ENCODE data around the gene STAG2.
A peak's percentile ranks its signal among the peaks of the same experiment; 100 is the strongest.
"Not testable (repeated sequence)": the region's sequence is repeated elsewhere in the genome, so short reads cannot be mapped to it uniquely, and the experiment has no call there.

STAG2 gene

GRCh38 chrX:123961268-123962005 is at the start of gene STAG2:
STAG2 (plus strand) TSS chrX:123961706; CDS start chrX:124022628, 60,922 bp downstream.
- DNase-seq: peak; percentile 17 to 65

- no peak for DNase-seq
These were observed 44.4 kb upstream of the STAG2 start for GRCh38 chrX:123917069-123917468.

- no peak for DNase-seq
These were observed 43.3 kb upstream of the STAG2 start for GRCh38 chrX:123918106-123918721.

DNA sequence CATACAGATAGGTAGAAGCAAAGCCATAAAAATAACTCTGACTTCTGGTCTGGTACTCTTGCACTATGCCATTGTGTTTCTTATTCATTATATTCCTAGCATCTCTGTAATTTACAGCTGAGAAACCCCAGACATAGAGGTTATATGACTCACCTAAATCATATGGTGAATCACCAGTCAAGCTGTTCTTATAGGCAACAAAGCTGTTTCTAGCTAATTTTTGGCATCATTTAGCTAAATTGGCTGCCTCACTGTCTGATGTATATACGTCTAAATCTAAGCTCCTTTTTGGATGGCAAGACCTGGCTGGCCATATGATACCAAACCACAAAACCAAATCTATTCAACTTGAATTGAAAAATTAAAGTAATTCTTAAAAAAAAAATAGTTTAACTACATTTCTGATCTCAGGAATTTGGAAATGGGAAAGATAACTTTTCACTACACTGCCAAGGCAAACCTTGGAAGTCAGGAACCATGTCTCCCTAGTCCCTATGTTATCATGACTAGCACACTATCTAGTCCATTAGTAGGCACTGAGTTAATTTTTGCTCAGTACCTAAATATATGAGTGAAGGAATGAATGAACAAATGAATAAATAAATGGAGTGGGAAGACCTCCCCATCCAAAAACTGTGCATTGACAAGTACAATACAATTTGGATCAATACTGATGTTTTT is 41.3 kb upstream of the STAG2 start:
- peak in 1 of 2 experiments; percentile 7 for DNase-seq

- DNase-seq: no peak
These were observed 38.3 kb upstream of the STAG2 start for GRCh38 chrX:123923211-123923610.

DNA sequence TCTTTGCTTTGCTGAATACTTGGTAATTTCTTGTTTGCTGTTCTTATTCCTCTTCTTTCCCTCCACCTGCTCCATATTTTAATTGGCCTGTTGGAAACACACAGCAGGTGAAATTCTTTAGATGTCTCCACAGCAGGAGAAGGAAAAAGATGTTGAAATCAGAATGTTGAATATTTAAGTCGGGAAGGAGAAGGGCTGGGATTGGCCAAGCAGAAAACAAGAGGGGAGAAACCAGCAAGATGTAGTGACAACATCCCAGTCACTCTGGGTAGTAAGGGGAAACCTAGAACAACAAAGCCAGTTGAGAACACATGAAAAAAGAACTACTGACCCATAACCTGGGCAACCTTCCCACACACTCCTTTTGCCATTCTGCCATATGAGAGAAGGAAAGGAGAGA is 37.3 kb upstream of the STAG2 start:
- no peak for DNase-seq

DNA sequence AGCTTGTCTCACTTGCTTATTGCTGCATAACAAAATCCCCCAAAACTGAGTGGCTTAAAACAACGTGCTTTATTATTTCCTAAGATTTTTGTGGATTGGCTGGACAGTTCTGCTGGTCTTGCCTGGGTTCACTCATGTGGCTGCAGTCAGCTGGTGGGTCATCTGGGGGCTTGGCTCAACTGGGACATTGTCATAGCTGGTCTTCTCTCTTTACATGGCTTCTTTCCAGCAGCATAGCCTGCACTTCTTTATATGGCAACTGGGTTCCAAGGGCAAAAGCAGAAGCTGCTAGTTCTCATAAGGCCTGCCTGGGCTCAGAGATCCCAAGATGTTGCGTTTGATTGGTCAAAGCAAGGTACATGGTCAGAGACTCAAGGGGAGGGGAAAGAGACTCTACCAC is 33.7 kb upstream of the STAG2 start:
- no peak for DNase-seq

DNA sequence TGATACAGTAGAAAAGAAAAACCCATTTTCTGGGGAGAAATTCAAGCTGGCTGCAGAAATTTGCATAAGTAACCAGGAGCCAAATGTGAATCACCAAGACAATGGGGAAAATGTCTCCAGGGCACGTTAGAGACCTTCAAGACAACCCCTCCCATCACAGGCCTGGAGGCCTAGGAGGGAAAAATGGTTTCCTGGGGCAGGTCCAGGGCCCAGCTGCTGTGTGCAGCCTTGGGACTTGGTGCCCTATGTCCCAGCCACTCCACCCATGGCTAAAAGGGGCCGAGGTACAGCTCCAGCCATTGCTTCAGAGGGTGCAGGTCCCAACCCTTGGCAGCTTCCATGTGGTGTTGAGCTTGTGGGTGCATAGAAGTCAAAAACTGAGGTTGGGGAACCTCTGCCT is 29.5 kb upstream of the STAG2 start:
- DNase-seq: not testable (repeated sequence)

GRCh38 chrX:123943074-123943473 is 18.4 kb upstream of the STAG2 start:
- no peak for DNase-seq

DNA sequence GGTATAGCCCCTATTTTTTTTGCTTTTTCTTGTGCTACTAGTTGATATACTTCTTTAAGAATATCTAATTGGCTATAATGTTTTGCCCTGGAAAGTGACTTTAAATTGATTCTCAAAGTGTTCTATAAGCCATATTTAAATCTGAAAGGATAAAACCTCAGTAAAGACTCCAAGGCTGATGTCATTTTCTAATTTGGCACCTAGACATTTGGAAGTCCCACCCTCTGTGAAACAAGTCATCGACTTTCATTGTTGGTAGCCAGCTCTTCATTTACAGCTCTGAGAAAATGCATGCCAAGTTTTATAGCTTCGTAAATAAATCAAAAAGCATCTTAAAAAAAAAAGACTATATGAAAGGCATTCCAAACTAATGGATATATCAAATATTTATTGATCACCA is 18.0 kb upstream of the STAG2 start:
- no peak for DNase-seq

- no peak for DNase-seq
These were observed 11.7 kb upstream of the STAG2 start for GRCh38 chrX:123949846-123950245.

GRCh38 chrX:123959281-123960063 is 2.0 kb upstream of the STAG2 start:
- no peak for DNase-seq

GRCh38 chrX:123960956-123961267 is 594 bp upstream of the STAG2 start:
- no peak for DNase-seq

- peak in 1 of 2 experiments; percentile 31 for DNase-seq
These were observed 531 bp downstream of the STAG2 start for GRCh38 chrX:123962006-123962467.

DNA sequence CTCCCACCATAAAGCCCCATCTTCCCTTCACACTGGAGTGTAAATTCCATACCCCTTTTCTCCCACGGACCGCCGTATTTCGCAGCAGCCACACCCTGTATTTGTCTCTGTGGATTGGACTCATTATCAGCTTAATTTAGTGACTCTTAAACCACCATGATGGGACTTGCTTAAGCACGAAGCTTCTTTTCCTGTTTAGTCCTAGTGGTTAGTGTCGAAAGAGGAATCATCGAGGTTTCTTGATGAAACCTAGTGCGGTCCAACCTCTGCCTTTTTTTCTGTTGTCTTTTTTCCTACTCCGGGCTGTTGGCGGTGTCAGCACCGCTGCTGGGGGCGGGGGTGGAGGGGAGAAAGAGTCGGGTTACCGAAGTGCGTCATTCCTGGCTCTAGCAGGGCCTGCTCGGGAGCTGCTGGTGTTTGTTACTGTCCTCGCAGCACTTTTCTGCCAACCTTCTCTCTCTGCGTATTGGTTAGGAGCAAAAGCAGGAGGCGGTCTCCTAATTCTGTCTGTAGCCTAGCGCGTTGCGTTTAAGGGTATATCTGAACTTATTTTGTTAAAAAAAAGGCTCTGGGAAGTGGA is 1.4 kb downstream of the STAG2 start:
- peak; percentile 48 to 84 for DNase-seq

DNA sequence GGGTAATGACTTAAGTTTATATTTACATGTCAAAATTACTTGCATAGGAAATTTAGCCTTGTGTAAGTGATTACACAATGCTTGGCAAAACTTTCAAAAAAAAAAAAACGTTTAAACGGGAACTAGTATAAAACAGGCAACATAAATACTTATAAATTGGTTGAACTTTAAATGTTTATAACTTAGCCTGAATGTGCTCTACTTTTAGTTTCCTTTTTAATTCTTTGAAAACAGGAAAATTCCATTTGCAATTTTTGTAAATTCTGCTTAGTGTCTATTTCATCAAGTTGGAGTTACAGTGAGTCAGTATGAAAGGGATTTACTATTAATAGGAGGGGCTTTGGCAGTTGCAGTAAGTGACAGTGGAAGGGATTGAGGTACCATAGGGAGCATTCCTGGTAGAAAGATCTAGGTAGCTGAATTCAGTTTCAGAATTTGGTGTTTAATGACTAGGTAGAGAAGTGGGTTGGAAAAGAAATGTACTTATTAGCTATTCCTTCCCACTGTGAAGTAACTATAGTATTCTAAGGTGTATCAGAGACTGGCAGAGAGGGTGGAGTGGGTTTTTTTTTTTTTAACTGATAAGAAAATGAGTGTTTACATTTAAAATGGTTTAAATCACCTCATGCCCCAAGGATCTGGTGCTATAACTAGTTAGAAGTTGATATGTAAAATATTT is 2.8 kb downstream of the STAG2 start:
- no peak for DNase-seq

GRCh38 chrX:123965712-123966111 is 4.2 kb downstream of the STAG2 start:
- no peak for DNase-seq

DNA sequence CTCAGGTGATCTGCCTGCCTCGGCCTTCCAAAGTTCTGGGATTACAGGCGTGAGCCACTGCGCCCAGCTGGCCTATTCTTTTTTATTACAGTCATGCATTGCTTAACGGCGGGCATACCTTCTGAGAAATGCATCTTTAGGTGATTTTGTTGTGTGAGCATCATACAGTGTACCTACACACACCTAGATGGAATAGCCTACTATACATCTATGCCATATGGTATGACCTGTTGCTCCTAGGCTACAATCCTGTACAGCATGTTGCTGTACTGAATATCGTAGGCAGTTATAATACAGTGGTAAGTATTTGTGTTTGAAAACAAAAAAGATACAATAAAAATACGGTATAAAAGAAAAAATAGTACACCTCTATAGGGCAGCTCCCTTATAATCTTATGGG is 6.0 kb downstream of the STAG2 start:
- no peak for DNase-seq

DNA sequence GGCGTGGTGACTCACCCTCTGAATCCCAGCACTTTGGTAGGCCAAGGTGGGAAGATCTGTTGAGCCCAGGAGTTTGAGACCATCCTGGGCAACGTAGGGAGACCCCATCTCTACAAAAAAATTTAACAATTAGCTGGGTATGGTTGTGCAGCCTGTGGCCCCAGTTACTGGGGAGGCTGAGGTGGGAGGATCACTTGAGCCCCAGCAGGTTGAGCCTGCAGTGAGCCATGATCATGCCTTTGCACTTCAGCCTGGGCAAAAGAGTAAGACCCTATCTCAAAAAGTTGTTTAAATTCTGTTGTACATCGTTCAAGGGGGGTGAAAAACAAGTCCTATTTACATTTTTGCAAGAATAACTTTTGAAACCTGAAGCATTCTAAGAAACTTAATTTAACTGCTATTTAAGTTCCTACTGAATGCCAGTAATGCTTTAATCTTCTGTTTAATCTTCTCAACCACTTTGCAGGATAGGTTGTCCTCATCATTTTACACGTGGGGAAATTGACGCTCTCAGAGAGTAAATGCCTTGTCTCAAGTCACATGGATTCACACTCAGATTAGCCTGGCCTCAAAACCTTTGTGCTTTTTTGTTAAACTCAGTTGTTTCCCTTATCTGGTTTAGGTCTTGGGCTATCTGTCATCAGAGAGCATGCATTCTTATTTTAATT is 7.0 kb downstream of the STAG2 start:
- no peak for DNase-seq

DNA sequence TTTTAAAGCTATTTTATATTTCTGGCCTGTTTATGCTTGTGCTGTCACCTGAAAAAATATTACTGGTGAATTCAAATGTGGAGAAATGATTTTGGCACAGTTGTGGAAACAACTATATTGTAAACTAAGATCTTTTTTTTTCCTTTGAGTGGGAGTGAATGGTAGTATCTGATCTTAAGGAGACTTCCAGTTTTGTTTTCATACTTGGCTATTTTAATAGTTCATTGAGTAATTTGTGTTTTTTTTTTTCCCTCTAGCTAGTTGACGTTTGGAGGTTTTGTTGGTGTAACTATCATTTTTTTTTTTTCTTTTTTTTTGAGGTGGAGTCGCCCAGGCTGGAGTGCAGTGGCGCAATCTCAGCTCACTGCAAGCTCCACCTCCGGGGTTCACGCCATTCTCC is 10.5 kb downstream of the STAG2 start:
- no peak for DNase-seq

GRCh38 chrX:123973921-123974320 is 12.4 kb downstream of the STAG2 start:
- no peak for DNase-seq

- no peak for DNase-seq
These were observed 13.7 kb downstream of the STAG2 start for GRCh38 chrX:123975180-123975579.

All from SW 1271 (cell line).